HepG2 (cell line): ENCODE results near the gene FAM32A. TPM values are rescaled to one million over a fixed set of nuclear protein-coding genes. Genes with fewer than 3 reads are reported as not detected.

Experiments used
- BORCS8-MEF2B ChIP-seq: sonication (generic); formaldehyde crosslinking; IDR thresholded peaks from 2 replicates; pipeline ENCODE4 v1.8.0; 2022; ENCODE audit warnings: mild to moderate bottlenecking, missing genetic modification reagents
- ELF4 ChIP-seq: sonication (generic); formaldehyde crosslinking; IDR thresholded peaks from 2 replicates; pipeline ENCODE4 v1.5.0; 2020; ENCODE audit warnings: missing genetic modification reagents, mild to moderate bottlenecking, moderate library complexity, borderline replicate concordance
- HNRNPH1 ChIP-seq: fragments of 200-400 bp; formaldehyde crosslinking; optimal IDR thresholded peaks from 2 replicates; pipeline ENCODE3; 2017; ENCODE audit warnings: mild to moderate bottlenecking, low read depth, low read length
- MYPOP ChIP-seq: sonication (generic); formaldehyde crosslinking; IDR thresholded peaks from 2 replicates; pipeline ENCODE4 v1.8.1; 2023; ENCODE audit warnings: mild to moderate bottlenecking, moderate library complexity, missing genetic modification reagents
- PHF5A ChIP-seq: IDR thresholded peaks from one replicate; pipeline ENCODE4 v1.6.1; 2018; ENCODE audit warnings: low read depth, missing genetic modification reagents; ENCODE audit not compliant: unreplicated experiment
- SIX4 ChIP-seq: sonication (generic); formaldehyde crosslinking; IDR thresholded peaks from 2 replicates; pipeline ENCODE4 v1.4.0; 2020; ENCODE audit warnings: missing genetic modification reagents
- SMAD1 ChIP-seq: sonication (generic); formaldehyde crosslinking; IDR thresholded peaks from 2 replicates; pipeline ENCODE4 v1.4.0; 2020; ENCODE audit warnings: missing genetic modification reagents, low read depth, mild to moderate bottlenecking, borderline replicate concordance
- SNAPC2 ChIP-seq: sonication (generic); formaldehyde crosslinking; IDR thresholded peaks from 2 replicates; pipeline ENCODE4 v1.8.1; 2022; ENCODE audit warnings: mild to moderate bottlenecking, missing genetic modification reagents
- SNRNP70 ChIP-seq: fragments of 200-400 bp; formaldehyde crosslinking; IDR thresholded peaks from 2 replicates; pipeline ENCODE4 v1.6.1; 2017; ENCODE audit warnings: mild to moderate bottlenecking, low read depth, low read length, moderate library complexity
- TAF15 ChIP-seq: fragments of 200-400 bp; formaldehyde crosslinking; IDR thresholded peaks from one replicate; pipeline ENCODE4 v1.6.1; 2018; ENCODE audit warnings: mild to moderate bottlenecking, low read depth, low read length; ENCODE audit not compliant: poor library complexity, severe bottlenecking
- ZBTB21 ChIP-seq: sonication (generic); formaldehyde crosslinking; IDR thresholded peaks from 2 replicates; pipeline ENCODE4 v1.4.0; 2020; ENCODE audit warnings: missing genetic modification reagents
- ZBTB46 ChIP-seq: sonication (generic); formaldehyde crosslinking; IDR thresholded peaks from 2 replicates; pipeline ENCODE4 v1.4.0; 2020; ENCODE audit warnings: mild to moderate bottlenecking, missing genetic modification reagents, borderline replicate concordance
- ZKSCAN1 ChIP-seq: fragments of 150-350 bp; IDR thresholded peaks from 2 replicates; pipeline ENCODE4 v1.6.1; 2014; ENCODE audit warnings: low read length
- ZNF20 ChIP-seq: sonication (generic); formaldehyde crosslinking; IDR thresholded peaks from 2 replicates; pipeline ENCODE4 v1.4.0; 2020; ENCODE audit warnings: mild to moderate bottlenecking, moderate library complexity, missing genetic modification reagents
- ZNF326 ChIP-seq: sonication (generic); formaldehyde crosslinking; IDR thresholded peaks from 2 replicates; pipeline ENCODE4 v1.4.0; 2020; ENCODE audit warnings: missing genetic modification reagents, borderline replicate concordance
- ZNF609 ChIP-seq: sonication (generic); formaldehyde crosslinking; IDR thresholded peaks from 2 replicates; pipeline ENCODE4 v1.4.0; 2020; ENCODE audit warnings: mild to moderate bottlenecking, missing genetic modification reagents, borderline replicate concordance
- ZNF768 ChIP-seq: sonication (generic); formaldehyde crosslinking; IDR thresholded peaks from 2 replicates; pipeline ENCODE4 v1.4.0; 2020; ENCODE audit warnings: missing genetic modification reagents
- polyA plus RNA-seq, 8 experiments: library from polyadenylated mRNA; depleted of rRNA in 3 of 8; stranded (reverse) in 7 of 8; unstranded in 1 of 8; fragments of >200 nt; fragmentation: Illumina TruSeq in 4 of 8; extraction: Trizol in 4 of 8; gene quantifications; 2 replicates each; pipeline versions ENCODE4 v1.2.1 to v1.2.3, GENCODE V29; 2011 to 2016; ENCODE audit warnings: low read depth in 4 of 8, missing spikeins in 1 of 8, mixed read lengths in 1 of 8; ENCODE audit not compliant: insufficient read depth in 1 of 8
- total RNA-seq, 5 experiments: library from RNA; depleted of rRNA; stranded (reverse); fragments of >200 nt; fragmentation: Illumina TruSeq; extraction: Trizol; gene quantifications; 2 replicates each; pipeline ENCODE4 v1.2.3, GENCODE V29; 2016; ENCODE audit warnings: low read depth in 1 of 5
- TF ChIP-seq, protein P1 (sequence below): sonication (generic); formaldehyde crosslinking; IDR thresholded peaks from 2 replicates; pipeline ENCODE4 v1.4.0; 2020; ENCODE audit warnings: mild to moderate bottlenecking, missing genetic modification reagents
- TF ChIP-seq, protein P2 (sequence below): sonication (generic); formaldehyde crosslinking; IDR thresholded peaks from 2 replicates; pipeline ENCODE4 v1.8.0; 2023; ENCODE audit warnings: mild to moderate bottlenecking, missing genetic modification reagents

FAM32A gene
- total and polyA plus RNA-seq, 2 of the 13 experiments (the other 11 are each of a cell fraction or from before 2014, with no cell fraction given): 85.8 to 86.2 TPM

GRCh38 chr19:16185123-16185767 lies at the start of gene FAM32A (continued):
- TF ChIP-seq, protein P1, sequence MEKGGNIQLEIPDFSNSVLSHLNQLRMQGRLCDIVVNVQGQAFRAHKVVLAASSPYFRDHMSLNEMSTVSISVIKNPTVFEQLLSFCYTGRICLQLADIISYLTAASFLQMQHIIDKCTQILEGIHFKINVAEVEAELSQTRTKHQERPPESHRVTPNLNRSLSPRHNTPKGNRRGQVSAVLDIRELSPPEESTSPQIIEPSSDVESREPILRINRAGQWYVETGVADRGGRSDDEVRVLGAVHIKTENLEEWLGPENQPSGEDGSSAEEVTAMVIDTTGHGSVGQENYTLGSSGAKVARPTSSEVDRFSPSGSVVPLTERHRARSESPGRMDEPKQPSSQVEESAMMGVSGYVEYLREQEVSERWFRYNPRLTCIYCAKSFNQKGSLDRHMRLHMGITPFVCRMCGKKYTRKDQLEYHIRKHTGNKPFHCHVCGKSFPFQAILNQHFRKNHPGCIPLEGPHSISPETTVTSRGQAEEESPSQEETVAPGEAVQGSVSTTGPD: no peak
- TF ChIP-seq TAF15: no peak
- TF ChIP-seq ZKSCAN1: no peak
- TF ChIP-seq SIX4: no peak
- no peak for TF ChIP-seq ZNF609 (CRISPR knock-in tag)
- 0 out of 2 replicates have a peak, but pooled peaks have one; percentile 29 for TF ChIP-seq ZNF20 (CRISPR knock-in tag)
- peak; percentile 94 for TF ChIP-seq ELF4 (CRISPR knock-in tag)
- no peak for TF ChIP-seq PHF5A (CRISPR knock-in tag)
- no peak for TF ChIP-seq BORCS8-MEF2B (CRISPR knock-in tag)
- TF ChIP-seq, protein P2, sequence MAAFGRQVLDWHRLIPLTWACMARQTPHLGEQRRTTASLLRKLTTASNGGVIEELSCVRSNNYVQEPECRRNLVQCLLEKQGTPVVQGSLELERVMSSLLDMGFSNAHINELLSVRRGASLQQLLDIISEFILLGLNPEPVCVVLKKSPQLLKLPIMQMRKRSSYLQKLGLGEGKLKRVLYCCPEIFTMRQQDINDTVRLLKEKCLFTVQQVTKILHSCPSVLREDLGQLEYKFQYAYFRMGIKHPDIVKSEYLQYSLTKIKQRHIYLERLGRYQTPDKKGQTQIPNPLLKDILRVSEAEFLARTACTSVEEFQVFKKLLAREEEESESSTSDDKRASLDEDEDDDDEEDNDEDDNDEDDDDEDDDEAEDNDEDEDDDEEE: no peak
- no peak for TF ChIP-seq ZNF326 (CRISPR knock-in tag)
- TF ChIP-seq HNRNPH1: no peak
- TF ChIP-seq SMAD1 (CRISPR knock-in tag): no peak
- TF ChIP-seq SNAPC2: no peak
- no peak for TF ChIP-seq MYPOP (CRISPR knock-in tag)
- TF ChIP-seq ZBTB21 (CRISPR knock-in tag): no peak
- TF ChIP-seq ZNF768 (CRISPR knock-in tag): 0 out of 2 replicates have a peak, but pooled peaks have one; percentile 34
- no peak for TF ChIP-seq SNRNP70
- TF ChIP-seq ZBTB46 (CRISPR knock-in tag): no peak
